Smooth muscle cell of the brain vasculature (primary cell): Measurements from ENCODE around the gene TLR8.
"Not testable (repeated sequence)": the region's sequence is repeated elsewhere in the genome, so short reads cannot be mapped to it uniquely, and the experiment has no call there.

Experiments used
- DNase-seq: peaks from one replicate; pipeline ENCODE4 v3.0.0-alpha.2; 2012; ENCODE audit warnings: low read depth, low spot score

Gene TLR8

DNA sequence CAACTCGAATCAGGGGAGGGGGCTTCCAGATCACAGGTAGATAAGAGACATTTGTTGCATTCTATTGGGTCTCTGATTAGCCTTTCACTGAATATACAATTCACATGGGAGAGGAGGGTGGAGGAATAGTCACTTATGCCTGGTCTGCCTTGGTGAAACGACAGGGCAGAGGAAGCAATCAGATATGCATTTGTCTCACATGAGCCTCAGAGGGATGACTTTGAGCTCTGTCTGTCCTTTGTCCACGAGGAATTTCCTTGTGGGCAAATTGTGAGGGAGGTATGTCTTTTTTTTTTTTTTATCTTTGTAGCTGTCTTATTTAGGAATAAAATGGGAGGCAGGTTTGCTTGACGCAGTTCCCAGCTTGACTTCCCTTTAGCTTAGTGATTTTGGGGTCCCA is 40.0 kb downstream of the TLR8 start:
- no peak for DNase-seq

- DNase-seq, result peak; percentile 53
These were observed 40.6 kb downstream of the TLR8 start for GRCh38 chrX:12946838-12947544.

GRCh38 chrX:12947545-12948235 is 41.3 kb downstream of the TLR8 start:
- no peak for DNase-seq

DNA sequence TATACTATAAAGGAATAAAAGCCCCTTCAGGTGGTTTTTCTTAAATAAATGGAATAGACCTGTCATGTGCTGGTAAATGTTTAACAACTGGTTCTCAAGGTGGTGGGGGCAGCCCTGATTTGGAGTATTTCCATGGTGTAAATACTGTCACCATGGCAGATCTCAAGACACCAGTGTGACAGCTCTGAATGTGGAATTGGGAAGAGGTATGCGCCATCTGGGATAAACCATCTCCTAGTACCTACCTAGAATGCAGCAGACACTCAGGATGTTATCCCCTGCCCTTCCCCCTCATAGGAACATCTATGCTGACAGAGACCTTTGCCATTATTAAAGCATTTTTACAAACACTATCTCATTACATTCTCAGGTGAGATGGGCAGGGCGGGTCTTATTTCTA is 42.1 kb downstream of the TLR8 start:
- no peak for DNase-seq

GRCh38 chrX:12949205-12949926 is 42.9 kb downstream of the TLR8 start:
- DNase-seq, result no peak

- no peak for DNase-seq
These were observed 43.7 kb downstream of the TLR8 start for GRCh38 chrX:12949927-12950656.

DNA sequence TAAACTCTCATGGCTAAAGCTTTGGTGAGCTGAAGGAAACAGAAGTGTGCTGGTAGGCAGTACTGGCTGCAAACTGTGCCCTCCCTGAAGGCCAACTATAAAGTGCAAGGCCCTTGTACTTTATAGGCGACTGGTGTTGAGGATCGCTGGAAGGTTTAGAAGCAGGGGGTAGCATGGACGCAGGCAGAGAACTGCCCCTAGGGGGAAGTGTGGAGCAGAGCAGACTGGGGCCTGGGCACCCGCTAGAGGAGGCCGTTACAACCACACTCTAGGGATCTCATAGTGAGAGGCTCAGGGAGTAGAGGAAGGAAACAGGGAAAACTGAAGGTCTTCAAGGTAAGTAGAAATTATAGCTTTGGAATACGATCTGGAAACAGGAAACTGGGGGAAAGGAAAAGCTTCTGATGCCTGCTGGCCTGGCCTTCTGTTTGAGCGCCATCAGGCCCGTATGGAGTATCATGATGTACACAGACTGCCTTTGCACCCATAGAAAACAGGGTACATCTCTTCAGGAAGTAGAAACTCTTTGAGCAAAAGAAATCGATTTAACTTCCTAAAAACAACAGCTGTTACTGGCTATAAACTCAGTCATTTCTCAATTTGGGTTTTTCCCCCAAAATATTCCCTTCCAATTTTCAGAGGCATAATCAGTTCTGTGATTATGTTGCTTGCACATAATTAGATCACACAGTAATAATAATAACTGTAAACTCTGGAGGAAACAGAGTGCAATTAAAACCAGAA is 44.6 kb downstream of the TLR8 start:
- no peak for DNase-seq

- DNase-seq, result no peak
These were observed 45.2 kb downstream of the TLR8 start for GRCh38 chrX:12951595-12951975.

DNA sequence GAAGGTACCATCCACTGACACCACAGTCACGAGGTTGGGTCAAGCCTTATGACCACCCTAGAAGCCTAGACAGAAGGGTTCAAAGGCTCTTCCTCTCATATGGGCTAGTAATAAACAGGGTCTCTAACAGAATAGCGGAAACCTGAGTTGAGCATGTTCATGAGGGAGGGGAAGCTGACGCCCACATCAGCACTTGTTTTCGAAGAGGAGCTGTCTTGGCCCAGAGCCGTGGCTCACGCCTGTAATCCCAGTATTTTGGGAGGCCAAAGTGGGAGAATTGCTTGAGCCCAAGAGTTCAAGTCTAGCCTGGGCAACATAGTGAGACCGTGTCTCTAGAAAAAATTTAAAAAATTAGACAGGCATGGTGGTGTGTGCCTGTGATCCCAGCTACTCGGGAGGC is 47.0 kb downstream of the TLR8 start:
- no peak for DNase-seq

DNA sequence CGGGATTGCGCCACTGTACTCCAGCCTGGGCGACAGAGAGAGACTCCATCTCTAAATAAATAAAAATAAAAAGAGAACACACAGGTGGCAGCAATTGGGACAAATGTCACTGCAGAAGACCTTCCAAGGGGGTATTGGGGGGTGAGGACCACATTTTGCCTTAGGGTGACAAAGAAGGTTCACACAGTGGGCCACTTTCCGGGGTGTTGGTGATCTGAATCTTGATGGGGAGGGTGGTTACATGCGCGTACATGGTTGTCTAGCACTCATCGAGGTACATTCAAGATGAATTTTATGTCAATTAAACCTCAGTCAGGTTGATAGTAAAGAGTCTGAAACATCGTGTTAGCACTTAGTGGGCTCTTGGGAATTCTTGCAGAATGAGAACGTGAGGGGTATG is 48.0 kb downstream of the TLR8 start:
- no peak for DNase-seq

DNA sequence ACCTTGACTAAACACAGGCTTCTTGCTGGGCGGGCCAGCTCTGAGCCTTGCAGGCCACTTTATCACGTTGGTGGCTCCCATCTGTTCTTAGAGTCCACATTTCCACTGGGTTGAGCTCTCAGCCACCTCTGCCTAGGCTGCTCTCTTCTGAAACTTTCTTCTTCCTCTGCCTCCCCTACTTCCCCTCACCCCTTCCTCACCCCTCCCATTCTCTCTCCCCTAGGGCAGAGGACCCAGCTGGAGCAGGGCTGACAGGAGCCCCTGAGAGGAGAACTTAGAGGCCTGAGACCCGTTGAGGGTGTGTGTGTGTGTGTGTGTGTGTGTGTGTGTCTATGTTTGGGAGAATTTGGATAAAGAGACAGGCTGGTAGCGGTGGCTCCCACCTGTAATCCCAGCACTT is 48.6 kb downstream of the TLR8 start:
- DNase-seq, result no peak

DNA sequence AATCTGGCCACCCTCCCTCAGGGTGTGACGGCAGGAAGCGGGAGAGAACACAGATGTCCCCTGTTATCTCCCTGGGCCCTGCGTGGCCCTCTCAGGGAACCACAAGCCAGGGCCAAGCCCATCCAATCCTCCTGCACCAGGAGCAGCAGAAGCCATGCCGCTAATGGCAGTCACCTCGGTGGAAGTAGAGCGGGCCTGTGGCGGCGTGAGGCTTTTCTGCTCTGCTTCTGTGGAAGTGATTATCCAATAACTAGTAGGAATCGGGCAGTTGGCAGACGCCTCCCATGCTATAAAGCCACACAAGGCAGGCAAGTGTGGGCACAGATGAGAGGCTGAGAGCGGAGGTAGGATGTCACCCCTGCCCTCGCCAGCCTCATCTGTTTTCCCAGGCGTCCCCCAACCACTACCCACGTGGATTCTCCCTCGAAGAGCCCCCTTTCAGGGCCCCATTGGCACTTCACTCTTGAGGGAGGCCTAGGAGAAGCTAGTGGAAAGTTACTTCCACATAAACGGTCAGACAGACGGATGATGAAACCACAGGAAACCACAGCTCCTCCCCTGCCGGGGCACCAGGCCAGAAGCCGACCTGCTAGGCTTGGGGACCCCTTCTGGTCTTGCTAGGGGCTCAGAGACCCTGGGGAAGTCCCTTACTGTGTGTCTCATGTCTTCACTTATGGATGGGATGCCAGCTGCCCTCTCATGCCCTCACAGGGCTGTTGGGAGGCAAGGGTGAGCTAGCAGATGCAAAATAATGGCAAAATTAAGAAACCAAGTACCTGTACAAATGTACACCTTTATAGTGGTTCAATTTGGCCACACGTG is 49.7 kb downstream of the TLR8 start:
- DNase-seq, result no peak

DNA sequence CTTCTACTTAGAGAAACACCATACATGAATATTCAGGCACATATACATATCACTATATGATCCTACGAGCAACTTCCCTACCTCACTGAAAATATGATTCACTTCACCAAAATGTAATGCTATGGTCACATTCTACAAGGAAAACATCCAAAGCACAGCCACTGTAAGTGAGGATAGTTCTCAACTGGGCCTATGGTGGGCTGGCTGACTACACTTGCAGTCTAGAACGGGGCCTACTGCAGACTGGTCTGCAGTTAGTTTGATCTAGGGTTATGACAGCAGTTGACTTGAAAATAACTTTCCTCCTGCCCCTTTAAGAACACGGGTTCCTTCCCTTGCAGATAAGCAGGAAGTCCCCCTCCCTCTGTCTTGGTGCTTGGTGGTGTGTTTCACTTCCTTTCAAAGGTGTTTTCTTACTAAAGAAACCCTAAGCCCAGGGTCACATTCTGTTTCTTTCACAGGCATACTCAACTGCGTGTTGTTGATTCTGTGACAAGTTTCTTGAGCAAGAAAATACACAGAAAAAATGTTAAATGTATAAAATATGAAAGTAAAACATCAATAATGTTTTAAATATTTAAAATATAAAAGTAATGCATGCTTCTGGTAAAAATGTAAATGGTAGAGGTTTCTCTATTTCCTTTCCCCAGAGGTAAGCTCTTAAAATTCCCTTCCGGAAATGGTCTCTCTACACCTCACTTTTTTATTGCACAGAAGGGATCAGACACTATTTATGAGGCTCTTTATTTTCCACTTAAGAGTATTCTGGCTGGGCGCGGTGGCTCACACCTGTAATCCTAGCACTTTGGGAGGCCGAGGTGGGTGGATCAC is 50.5 kb downstream of the TLR8 start:
- no peak for DNase-seq

GRCh38 chrX:12958059-12958458 is 51.6 kb downstream of the TLR8 start:
- DNase-seq, result no peak

- no peak for DNase-seq
These were observed 52.0 kb downstream of the TLR8 start for GRCh38 chrX:12958461-12958860.

GRCh38 chrX:12961196-12961718 is 54.8 kb downstream of the TLR8 start:
- DNase-seq, result no peak

- no peak for DNase-seq
These were observed 55.7 kb downstream of the TLR8 start for GRCh38 chrX:12962041-12962504.

DNA sequence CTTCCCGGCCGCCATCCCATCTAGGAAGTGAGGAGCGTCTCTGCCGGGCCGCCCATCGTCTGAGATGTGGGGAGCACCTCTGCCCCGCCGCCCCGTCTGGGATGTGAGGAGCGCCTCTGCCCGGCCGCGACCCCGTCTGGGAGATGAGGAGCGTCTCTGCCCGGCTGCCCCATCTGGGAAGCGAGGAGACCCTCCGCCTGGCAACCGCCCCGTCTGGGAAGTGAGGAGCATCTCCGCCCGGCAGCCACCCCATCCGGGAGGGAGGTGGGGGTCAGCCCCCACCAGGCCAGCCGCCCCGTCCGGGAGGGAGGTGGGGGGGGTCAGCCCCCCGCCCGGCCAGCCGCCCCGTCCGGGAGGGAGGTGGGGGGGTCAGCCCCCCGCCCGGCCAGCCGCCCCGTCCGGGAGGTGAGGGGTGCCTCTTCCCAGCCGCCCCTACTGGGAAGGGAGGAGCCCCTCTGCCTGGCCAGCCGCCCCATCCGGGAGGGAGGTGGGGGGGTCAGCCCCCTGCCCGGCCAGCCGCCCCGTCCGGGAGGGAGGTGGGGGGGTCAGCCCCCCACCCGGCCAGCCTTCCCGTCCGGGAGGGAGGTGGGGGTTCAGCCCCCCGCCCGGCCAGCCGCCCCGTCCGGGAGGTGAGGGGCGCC is 56.9 kb downstream of the TLR8 start:
- DNase-seq, result not testable (repeated sequence)
